ENCODE measurements around the gene E2F2. TPM values are rescaled to one million over a fixed set of nuclear protein-coding genes. Genes with fewer than 3 reads are reported as not detected.

Gene E2F2
- total RNA-seq, 1 experiment from 2014 or later = 9.5 TPM

DNA sequence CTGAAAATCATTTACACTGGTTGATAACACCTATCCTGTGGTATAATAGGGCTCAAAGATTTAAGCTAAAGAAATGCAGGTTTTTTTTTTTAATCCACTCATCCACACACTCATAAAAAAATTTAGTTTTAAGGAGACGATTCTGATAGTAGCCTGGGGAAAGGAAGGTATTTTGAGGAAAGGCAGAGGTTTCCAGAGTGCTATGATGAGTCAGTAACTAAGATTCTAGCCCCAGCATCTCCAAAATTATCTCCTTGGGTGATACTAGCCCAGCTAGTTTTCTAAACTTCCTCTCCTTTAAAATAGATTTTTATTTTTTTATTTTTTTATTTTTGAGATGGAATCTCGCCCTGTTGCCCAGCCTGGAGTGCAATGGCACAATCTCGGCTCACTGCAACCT lies 67.7 kb downstream of the E2F2 start:
- H3K4me1 Mint-ChIP-seq (ENCODE audit: low read depth, unreplicated experiment) = no peaks in the 10 kb centered on the region
- POLR2A ChIA-PET = no interaction called here

DNA sequence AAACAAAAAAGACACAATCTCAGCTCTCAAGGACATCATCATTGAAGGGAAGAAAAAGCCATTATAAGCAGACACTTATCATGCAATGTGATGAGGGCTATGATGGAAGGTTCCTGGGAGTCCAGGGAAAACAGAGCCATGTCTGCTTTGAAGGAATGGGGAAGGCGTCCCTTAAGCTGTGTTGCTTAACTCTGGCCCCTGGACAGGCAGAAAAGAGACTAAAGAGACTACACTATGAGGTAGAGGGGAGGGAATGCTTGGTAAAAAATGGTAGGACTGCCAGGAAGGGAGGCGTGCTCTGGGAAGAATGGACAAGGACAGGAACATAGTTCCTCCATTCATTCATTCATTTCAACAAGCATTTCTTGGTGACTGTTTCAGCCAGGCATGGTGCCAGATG lies 68.3 kb downstream of the E2F2 start:
- ChIA-PET CTCF (no interaction called here), POLR2A (no interaction called here)
- DNase-seq = no peak
- H3K27ac Mint-ChIP-seq (ENCODE audit: unreplicated experiment) = no peak overlapping the region
- no peak overlapping the region for H3K4me3 ChIP-seq (ENCODE audit: low read depth, low read length)
- no peaks in the 10 kb centered on the region for H3K27me3 Mint-ChIP-seq (ENCODE audit: insufficient read depth, unreplicated experiment)
- peaks cover 7% of the 10 kb centered on the region for H3K4me1 ChIP-seq
- H3K36me3 ChIP-seq (ENCODE audit: control insufficient read depth, insufficient read depth, low read length) = no peaks in the 10 kb centered on the region
- H3K4me3 Mint-ChIP-seq (ENCODE audit: unreplicated experiment) = no peak overlapping the region
- no peaks in the 10 kb centered on the region for H3K4me1 Mint-ChIP-seq (ENCODE audit: low read depth, unreplicated experiment)
- intact Hi-C loops (cut with micrococcal nuclease; ENCODE audit: unreplicated experiment) = no loop called here
- H3K9me3 Mint-ChIP-seq (ENCODE audit: unreplicated experiment) = no peaks in the 10 kb centered on the region
- no TSS peak for BruUV-seq (replicated peaks)
- TF ChIP-seq, protein P1, sequence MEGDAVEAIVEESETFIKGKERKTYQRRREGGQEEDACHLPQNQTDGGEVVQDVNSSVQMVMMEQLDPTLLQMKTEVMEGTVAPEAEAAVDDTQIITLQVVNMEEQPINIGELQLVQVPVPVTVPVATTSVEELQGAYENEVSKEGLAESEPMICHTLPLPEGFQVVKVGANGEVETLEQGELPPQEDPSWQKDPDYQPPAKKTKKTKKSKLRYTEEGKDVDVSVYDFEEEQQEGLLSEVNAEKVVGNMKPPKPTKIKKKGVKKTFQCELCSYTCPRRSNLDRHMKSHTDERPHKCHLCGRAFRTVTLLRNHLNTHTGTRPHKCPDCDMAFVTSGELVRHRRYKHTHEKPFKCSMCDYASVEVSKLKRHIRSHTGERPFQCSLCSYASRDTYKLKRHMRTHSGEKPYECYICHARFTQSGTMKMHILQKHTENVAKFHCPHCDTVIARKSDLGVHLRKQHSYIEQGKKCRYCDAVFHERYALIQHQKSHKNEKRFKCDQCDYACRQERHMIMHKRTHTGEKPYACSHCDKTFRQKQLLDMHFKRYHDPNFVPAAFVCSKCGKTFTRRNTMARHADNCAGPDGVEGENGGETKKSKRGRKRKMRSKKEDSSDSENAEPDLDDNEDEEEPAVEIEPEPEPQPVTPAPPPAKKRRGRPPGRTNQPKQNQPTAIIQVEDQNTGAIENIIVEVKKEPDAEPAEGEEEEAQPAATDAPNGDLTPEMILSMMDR (IDR thresholded peaks at IDR 0.05; ENCODE audit: insufficient read depth in 1 of 2, low read depth in 1 of 2, low read length in 1 of 2, severe bottlenecking in 1 of 2, unreplicated experiment in 1 of 2) = no peak
- no peaks in the 10 kb centered on the region for H3K27me3 ChIP-seq (replicated peaks; ENCODE audit: control insufficient read depth, insufficient read depth, low read length)
- no peaks in the 10 kb centered on the region for H3K9me3 ChIP-seq
- H3K36me3 Mint-ChIP-seq (ENCODE audit: insufficient read depth, unreplicated experiment) = no peaks in the 10 kb centered on the region

More for the DNA sequence above, 67.7 kb downstream of the E2F2 start:
- H3K27me3 Mint-ChIP-seq (ENCODE audit: insufficient read depth, unreplicated experiment) = no peaks in the 10 kb centered on the region
- no peak overlapping the region for H3K4me3 Mint-ChIP-seq (ENCODE audit: unreplicated experiment)
- BruUV-seq (replicated peaks) = no TSS peak
- intact Hi-C loops (cut with micrococcal nuclease; ENCODE audit: unreplicated experiment) = no loop called here
- Histone ChIP-seq H3K4me3 (ENCODE audit: low read depth, low read length) (no peak overlapping the region), H3K4me1 (peaks cover 7% of the 10 kb centered on the region), H3K36me3 (ENCODE audit: control insufficient read depth, insufficient read depth, low read length) (no peaks in the 10 kb centered on the region), H3K27me3 (replicated peaks; ENCODE audit: control insufficient read depth, insufficient read depth, low read length) (no peaks in the 10 kb centered on the region), H3K9me3 (no peaks in the 10 kb centered on the region)
- H3K27ac Mint-ChIP-seq (ENCODE audit: unreplicated experiment) = no peak overlapping the region
- no peaks in the 10 kb centered on the region for H3K36me3 Mint-ChIP-seq (ENCODE audit: insufficient read depth, unreplicated experiment)
- CTCF ChIA-PET = no interaction called here
- H3K9me3 Mint-ChIP-seq (ENCODE audit: unreplicated experiment) = no peaks in the 10 kb centered on the region
- DNase-seq = no peak
- TF ChIP-seq, protein P1 (IDR thresholded peaks at IDR 0.05; ENCODE audit: insufficient read depth in 1 of 2, low read depth in 1 of 2, low read length in 1 of 2, severe bottlenecking in 1 of 2, unreplicated experiment in 1 of 2) = no peak

DNA sequence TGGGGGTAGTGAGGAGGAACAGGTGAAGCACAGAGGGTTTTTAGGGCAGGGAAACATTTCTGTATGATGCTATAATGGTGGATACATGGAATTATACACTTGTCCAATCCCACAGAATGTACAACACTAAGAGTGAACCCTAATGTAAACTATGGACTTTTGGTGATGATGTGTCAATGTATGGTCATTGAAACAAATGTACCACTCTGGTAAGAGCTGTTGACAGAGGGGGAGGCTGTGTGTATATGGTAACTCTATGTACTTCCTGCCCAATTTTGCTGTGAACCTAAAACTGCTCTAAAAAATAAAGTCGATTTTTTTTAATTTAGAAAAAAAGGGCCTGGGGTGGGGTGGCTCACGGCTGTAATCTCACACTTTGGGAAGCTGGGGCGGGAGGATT lies 70.0 kb downstream of the E2F2 start:
- Histone ChIP-seq H3K4me3 (ENCODE audit: low read depth, low read length) (no peak overlapping the region), H3K9me3 (no peaks in the 10 kb centered on the region), H3K36me3 (ENCODE audit: control insufficient read depth, insufficient read depth, low read length) (no peaks in the 10 kb centered on the region), H3K27me3 (replicated peaks; ENCODE audit: control insufficient read depth, insufficient read depth, low read length) (no peaks in the 10 kb centered on the region), H3K4me1 (peaks cover 7% of the 10 kb centered on the region)
- ChIA-PET POLR2A (no interaction called here), CTCF (no interaction called here)
- no peak for DNase-seq
- intact Hi-C loops (cut with micrococcal nuclease; ENCODE audit: unreplicated experiment) = no loop called here
- TF ChIP-seq, protein P1 (IDR thresholded peaks at IDR 0.05; ENCODE audit: insufficient read depth in 1 of 2, low read depth in 1 of 2, low read length in 1 of 2, severe bottlenecking in 1 of 2, unreplicated experiment in 1 of 2) = no peak
- H3K36me3 Mint-ChIP-seq (ENCODE audit: insufficient read depth, unreplicated experiment) = no peaks in the 10 kb centered on the region
- H3K4me1 Mint-ChIP-seq (ENCODE audit: low read depth, unreplicated experiment) = no peaks in the 10 kb centered on the region
- no peak overlapping the region for H3K4me3 Mint-ChIP-seq (ENCODE audit: unreplicated experiment)
- no peaks in the 10 kb centered on the region for H3K9me3 Mint-ChIP-seq (ENCODE audit: unreplicated experiment)
- no peaks in the 10 kb centered on the region for H3K27me3 Mint-ChIP-seq (ENCODE audit: insufficient read depth, unreplicated experiment)
- BruUV-seq (replicated peaks) = no TSS peak
- H3K27ac Mint-ChIP-seq (ENCODE audit: unreplicated experiment) = no peak overlapping the region
